ENCODE results near the gene MPHOSPH9.

The MPHOSPH9 gene

DNA sequence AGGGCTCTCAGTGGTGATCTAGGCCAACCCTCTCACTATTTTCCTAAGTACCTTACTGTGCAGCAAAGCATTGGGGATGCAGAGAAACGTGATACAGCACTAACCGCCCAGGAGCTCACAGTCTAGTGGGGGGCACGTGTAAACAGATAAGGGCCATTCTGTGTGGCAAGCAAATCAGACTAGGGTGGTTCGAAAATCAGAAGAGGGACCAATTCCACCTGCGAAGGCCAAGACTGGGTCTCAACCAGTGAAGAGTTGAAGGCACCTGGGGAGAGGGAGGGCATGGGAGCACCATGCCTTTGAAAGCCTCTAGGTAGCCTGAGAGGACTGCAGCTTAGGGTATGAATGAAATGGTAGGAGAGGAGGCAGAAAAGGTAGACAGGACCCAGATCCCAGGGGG, 84.3 kb downstream of the MPHOSPH9 start:
- no peak for DNase-seq

DNA sequence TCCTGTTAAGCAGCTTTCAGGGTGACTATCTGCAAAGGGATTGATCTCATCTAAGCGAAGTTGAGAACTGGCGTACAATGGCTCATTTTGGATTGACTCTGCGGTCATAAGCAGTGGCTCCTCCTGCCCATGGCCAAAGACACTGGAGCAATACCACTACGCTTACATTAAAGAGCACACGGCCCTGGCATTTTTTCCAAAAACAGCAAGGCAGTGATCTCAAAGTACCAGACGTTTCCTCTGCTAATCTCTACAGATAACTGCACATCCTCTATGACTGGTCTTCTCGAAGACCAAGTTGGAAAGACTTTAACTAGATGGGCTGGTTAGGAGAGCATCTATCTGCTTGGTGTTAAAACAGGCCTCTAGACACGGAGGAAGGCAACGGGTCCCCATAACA, 84.7 kb downstream of the MPHOSPH9 start:
- DNase-seq: no peak

DNA sequence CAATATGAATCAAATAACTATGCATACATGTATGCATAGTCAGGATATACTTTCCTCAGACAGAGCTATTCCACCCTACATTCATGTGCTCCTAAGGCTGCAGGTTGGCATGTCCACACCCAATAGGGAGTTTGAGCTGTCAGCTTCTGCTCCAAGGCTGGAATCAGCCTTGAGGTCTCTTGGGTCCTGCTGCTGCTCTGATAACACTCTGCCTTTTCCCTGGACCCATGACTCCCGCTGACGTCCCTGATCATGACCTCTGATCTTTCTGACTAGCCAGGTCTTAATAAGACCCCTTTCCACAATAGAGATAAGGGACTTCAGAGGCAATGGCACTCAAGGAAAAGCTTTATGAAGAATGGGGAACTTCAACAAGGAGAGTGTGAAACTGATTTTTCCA, 87.7 kb downstream of the MPHOSPH9 start:
- DNase-seq: no peak

DNA sequence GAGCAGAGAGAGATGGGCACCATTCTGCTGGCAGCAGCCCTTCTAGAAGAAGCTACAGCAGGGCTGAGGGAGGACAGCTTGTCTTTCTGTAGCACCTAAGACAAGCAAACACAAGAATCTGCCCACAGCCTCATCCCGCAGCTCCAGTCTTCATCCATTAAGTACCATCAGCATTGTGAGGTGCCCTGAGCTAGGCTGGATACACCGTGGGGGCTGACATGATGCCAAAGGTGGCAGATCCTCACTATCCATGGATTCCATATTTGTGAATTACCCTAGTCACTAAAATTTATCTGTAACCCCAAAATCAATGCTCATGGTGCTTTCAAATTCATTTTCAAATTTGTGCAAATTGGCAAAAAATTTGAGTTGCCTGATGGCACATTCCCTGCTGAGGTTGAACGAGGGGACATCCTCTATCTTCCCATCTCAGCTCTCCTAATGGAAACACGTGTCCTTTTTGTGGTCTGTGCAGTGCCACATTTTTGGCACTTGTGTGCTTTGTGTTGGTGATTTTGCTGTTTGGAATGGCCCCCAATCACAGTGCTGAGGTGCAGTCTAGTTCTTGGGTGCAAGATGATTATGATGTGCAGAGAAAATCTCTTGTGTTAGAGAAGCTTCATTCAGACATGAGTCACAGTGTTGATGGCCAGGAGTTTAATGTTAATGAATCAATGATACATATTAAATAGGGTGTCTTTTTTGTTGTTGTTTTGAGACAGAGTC, 89.0 kb downstream of the MPHOSPH9 start:
- DNase-seq: no peak

DNA sequence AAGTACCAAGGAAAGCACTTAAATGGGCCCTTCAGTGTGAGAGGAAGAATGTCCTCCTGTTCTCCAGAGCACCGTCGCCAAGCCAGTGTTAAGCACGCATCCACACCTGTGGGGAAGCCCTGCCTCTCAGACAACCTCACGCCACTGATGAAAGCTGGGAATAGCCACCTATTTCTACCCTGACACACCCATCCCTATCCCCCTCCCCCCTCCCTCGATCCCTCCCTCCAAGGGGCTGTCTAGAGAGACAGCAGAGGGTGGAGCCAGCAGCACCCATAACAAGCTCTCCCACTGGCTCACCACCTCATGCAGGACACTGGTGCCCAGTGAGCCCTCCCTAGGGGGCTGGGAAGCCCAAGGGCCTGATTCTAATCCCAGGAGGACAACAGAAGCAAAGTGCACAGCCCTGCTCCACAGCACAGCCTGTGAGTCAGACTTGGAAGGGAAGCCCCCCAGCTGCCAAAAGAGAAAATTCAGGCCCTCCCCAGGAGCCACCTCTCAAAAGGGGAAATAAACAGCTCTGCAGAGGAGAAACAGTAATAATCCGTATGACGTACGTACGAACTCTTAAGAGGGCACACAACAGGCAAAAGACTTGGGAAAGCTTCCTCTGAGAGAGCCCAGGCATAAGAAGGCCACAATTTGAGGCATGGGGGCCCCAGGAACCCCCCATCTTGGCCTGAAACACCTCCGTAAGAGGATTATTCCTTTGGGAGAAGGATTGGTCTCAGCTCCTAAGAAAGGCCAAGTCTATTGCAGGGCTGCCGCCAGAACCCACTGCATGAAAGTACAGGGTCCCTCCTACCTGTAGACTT, 89.8 kb downstream of the MPHOSPH9 start:
- DNase-seq: no peak

DNA sequence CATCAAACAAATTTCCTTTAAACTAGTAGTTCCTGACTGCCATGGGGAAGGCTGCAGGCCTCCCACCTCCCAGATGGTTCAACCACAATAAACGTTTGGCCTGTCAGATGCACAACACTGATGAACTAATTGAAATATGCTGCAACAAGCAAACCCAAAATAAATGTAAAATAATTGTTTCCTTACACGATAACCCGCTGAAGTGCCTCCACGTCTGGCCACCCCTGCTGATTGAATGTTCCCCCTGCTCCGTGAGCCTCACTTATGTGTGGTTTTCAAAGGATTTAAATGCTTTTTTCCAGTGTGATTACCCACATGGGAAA, 90.5 kb downstream of the MPHOSPH9 start:
- DNase-seq: no peak

DNA sequence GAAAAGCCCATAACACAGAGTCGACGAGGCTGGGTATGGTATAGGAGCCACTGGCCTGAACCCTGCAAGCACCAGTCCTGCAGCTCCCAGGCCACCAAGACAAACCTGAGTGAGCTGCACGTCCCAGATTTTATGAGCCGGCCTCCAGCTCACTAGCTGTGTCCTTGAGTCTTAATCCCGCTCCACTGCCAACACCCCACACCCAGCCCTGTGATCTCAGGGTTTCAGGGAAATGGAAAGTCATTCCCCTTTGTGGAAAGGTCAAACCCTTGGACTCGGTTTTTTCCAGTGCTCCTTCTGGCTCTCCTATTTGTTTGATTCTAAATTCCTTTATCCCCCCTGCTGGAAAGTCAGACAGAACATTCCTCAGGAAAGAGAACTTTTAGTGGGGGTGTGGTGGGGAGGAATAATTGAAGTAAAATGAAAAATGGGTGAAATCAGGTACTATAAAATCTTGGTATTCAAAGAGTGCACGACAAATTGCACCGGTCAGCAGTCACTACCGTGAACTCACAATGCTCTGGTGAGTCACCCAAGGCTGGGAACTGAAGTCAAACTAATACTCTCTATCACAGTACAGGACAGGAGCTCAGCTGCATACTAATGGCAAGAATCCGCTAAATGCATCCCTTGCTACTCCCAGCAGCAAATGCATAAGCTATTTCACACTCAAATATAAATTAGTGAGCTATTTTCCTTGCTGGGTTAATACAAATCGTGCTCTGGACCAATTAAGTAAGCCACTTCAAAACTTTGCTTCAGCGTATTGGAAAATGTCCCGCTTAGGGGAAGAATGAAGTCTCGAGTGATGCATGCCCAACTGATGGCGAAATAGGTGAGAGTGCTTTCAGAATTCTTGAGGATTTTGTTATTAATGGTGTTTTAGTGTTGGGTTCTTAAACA, 91.1 kb downstream of the MPHOSPH9 start:
- DNase-seq: no peak

DNA sequence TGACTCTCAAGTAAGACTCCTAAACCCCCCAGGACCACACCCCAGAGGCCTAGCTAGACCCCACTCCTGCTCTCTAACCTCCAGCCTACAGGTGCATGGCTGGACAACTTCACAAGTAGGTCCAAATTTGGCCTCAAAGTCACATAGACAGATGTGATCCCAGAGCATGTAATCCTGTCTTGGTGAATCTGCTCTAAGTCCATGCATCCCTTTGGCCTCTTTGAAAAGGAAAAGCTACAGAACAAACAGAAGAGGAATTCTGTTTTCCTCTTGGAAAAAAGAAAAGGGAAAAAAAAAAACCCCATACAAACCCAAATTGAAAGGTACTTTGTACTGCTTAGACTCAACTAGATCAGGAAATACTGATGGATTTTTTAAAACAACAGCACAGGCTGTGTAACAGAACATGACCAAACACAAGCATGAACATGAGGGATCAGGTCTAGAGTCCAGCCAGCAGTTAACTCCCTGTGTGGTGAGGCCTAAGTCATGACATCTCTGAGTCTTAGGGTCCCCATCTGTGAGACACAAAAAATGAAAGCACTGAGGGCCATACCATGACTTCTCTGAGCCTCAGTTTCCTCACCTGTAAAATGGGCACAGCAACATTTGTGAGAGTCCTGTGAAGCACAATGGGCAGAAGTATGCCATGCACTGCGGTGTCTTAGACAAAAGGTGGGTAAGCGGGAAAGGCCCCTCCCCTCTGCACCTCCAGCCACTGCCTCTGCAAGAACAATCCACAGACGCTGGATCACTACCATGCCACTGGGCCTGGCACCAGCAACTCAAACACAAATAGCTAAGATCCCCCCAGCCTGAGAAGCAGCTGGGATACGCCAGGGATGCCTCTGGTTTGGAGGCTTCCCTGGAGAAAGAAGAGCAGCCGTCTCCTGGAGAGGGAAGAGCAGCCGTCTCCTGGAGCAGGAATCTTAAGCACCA, 92.0 kb downstream of the MPHOSPH9 start:
- no peak for DNase-seq

DNA sequence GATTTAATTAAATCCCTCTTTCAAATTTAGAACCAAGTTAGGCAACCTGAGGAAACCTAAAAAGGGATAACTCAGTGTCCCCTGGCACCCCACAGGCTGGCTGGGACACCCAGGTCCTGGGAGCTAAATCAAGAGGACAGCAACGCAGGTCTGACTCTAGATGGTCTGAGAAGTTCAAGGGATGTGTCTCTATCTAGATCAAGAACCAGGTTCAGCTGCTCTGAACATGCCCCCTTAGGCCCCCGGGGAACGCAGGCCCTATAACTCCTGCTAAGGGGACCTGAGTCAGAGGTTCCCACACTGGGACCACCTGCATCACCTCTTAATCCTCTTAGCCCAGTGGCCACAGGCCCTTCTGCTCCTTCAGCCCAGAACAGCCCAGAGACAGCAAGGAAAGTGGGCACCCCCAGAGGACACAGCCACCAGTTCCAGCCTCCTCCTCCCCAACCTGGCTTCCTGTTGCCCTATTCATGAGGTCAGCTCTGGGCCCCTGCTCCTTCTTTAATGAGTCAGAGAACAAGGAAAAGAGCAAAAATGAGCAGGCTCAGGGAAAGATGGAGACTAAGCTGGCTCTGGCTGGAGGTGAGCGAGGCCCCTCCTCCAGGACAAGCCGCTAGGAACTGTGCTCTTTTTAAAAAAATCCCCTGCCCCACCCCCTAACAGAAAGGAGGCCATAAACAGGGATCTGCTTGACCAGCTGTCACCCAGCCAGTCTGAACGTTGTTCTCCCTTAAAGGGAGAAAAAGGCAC, 92.8 kb downstream of the MPHOSPH9 start:
- no peak for DNase-seq

DNA sequence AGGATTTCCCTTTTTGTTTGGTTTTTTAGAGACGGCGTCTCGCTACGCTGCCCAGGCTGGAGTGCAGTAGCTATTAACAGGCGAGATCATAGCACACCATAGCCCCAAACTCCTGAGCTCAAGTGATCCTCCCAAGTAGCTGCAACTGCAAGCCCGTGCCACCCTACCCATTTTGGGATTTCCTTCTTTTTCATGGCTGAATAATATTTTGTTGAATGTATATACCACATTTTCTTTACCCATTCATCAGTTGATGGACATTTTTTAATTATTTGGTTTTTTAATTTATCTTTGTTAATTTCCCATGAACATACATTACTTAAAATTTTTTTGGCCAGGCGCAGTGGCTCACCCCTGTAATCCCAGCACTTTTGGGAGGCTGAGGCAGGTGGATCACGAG, 97.3 kb downstream of the MPHOSPH9 start:
- DNase-seq: no peak

DNA sequence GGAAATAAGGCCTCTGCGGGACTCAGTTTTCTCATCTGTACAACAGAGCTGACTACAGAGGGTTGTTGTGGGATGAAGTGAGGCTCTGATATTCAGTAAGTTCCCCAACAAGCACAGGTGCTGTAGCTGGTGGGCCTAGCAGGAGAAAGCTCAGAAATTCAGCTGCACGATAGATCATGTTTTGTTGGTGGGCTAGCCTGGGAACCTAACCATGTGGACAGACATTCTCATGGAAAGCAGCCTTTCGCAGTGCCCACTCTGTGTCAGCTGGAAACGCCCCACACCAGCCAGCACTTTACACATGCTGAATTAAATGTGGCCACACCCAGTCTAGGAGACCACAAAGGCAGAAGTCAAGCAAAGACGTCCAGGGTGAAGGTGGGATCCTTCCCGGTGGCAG, 98.1 kb downstream of the MPHOSPH9 start:
- no peak for DNase-seq

DNA sequence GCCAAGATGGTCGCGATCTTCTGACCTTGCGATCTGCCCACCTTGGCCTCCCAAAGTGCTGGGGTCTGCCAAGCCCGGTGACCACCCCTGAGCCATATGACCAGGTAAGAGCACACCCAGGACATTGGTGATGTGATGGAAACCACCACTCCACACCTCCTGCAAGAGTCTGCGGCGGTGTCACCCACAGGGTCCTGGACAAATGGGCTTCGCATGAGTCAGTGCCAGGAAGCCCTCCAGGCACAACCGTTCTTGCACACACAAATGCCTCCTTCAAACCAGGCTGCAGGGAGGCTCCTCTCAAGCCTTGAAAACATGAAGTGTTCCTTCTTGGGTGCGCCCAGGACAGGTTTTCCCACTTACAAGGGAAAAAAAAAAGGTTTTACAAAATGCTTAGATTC, 98.7 kb downstream of the MPHOSPH9 start:
- DNase-seq: no peak

DNA sequence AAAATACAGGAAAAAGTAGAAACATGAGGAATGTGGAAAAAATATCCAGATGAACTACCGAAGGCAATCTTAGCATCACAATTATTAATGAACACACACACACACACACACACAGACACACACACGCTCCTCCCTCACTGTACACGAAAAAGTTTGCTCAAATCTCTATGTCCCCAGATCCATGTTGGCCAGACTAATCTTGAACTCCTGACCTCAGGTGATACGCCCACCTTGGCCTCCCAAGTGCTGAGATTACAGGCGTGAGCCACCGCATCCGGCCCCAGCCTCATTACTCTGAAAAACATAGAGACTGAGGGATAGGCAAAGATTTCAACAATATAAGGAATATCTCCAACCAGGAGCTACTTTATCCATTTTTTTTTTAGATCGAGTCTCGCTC, 99.2 kb downstream of the MPHOSPH9 start:
- no peak for DNase-seq

DNA sequence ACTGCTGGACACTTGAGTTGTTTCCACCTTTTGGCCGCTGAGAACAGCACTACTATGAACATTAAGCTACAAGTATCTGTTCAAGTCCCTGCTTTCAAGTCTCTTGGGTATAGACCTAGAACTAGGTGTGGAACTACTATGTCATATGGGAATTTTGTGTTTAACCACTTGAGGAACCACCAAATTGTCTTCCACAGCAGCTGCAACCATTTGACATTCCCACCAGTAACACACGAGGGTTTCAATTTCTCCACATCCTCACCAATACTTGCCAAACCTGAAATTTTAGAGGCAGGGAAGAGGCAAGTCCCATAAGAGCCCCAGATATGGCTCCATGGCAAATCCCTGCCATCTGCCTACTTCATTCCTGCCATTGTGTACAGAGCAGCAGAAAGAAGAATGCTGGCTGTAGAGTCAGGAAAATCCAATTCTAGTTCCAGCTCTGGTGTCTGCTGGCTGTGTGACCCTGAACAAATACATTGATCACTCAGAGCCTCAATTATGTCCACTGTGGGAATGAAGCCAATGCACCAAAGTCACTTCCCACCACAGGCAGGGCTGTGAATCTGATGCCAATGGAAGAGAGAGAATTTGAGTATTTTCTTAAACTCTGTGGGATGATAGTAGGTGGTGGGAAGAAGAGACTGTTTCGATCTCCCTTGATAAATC, 99.9 kb downstream of the MPHOSPH9 start:
- DNase-seq: no peak

DNA sequence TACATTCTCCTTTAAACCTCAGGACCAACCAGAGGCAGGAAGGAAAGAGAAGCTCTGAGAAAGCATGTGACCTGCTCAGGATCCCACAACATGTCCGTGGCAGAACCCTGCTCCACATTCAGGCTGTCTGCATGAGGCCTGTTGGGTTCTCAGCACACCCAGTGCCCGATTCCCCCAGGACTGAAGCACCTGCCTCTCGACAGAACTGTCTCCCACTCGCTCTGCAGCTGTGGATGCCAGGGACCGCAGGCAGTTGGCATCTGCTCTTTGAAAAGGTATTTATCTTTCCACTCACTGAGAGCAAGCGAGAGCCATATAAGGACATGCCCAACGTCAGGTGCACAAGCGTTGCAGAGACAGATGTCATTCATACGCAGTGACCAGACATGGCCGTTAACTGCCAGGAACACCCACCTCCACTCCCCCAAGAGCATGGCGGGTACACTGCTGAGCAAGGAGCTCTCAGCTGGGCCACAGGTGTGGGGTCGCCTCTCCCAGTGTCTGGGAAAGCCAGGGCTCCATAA, 101.0 kb downstream of the MPHOSPH9 start:
- no peak for DNase-seq

DNA sequence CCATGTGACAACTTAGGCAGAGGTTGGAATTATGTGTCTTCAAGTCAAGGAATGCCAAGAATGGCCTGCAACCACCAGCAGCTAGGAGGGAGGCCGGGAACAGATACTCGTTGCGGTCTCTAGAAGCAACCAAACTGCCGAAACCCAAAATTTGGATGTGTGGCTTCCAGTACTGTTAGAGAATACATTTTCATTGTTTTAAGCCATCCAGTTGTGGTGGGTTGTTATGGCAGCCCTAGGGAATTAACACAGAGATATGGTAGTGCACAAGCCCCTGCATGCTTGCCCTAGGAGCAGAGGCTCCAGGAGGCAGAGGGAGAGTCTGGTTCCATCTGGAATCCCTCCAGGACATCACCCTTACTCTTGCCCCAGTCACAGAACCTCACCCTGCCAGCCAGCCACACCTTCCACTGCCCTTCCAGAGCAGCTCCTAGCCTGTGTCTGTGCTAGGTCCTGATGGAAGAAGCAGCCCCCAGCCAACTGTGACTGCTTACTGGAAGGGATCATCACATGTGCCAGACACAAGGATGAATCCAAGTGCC, 101.6 kb downstream of the MPHOSPH9 start:
- DNase-seq: no peak

DNA sequence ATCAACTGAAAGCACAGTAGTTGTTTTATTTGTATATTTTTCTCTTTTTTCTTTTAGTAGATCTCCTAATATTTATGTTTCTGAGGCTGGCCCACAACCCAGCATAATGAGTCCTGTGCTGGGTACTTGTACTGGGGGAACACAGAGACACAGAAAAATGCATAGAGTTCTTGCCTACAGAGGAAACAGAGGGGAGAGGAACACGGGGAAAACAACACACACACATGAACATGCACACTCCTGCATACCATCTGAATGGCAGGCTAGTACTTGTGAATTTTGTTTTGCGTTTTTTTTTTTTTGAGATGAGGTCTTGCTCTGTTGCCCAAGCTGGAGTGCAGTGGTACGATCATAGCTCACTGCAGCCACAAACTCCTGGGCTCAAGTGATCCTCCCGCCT, 103.3 kb downstream of the MPHOSPH9 start:
- no peak for DNase-seq

DNA sequence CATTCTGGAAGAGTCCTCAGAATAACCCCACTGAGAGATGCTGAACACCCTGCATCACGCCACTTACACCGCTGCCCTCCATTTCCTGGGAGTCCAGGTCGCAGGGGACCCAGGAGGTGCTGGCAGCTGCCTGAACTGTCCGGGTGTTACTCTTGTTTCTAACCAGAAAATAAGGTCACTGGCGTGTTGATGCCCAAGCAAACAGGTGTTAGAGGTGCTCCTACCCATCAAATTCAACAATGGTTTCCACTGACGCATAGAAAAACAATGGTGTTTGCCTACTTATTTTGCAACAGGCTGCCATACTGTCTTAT, 105.8 kb downstream of the MPHOSPH9 start:
- DNase-seq: no peak

DNA sequence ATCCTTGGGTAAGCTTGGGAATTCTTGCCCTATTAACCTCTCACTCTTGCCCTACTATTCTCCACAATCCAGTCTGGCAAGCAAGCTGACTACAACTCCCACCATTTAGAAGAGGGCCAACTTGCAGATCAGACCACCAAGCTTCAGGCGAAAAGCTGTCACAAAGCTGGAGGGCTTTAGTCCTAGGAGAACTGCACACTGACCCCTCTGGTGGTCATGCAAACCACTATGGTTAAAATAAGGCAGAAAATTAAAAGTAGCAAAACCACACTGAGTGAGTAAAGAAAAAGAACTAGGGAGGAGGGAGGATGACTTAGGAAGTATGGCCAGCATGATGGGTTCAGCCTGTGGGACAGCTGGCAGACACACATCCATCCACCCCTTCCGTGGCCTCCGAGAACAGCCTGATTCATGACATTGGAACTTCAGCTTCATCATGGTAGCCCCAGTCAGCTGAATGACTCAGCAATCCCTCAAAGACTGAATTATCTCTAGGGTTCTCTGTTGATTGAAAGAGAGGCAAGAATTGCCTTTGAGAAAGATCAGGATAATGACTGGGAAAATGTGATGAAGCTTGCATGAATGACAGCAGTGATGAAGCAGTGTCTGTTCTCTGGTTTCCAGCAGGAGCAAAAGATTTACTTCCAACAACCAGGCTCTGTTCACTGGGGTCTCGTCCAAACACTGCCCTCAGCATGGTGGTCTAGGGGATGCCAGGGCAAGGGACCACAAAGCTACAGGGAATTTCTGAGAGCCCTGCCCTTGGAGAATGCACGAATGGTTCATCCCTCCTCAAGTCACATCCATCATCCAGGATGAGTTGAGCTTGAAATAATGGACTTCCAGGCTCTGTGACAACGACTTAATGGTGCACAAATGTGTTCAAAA, 106.4 kb downstream of the MPHOSPH9 start:
- no peak for DNase-seq

DNA sequence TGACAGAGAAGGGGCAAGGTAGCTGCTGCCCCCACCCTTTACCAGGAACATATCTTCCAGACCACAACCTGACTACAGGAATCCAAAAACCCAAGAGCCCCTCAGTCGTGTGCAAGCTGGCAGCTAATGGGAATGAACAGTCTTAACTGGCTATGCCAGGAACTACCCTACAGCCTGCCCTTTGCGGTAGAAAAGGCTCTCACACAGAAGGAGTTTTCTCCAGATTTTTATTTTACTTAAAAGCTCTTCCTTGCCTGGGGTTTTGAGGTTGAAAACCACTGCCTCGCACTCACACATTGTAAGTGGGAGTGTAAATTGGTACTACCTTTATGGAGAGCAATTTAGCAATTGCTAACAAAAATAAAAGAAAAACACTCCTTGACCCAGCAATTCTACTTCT, 110.3 kb downstream of the MPHOSPH9 start:
- no peak for DNase-seq
